ENCODE measurements around the gene LCLAT1.

The LCLAT1 gene

DNA sequence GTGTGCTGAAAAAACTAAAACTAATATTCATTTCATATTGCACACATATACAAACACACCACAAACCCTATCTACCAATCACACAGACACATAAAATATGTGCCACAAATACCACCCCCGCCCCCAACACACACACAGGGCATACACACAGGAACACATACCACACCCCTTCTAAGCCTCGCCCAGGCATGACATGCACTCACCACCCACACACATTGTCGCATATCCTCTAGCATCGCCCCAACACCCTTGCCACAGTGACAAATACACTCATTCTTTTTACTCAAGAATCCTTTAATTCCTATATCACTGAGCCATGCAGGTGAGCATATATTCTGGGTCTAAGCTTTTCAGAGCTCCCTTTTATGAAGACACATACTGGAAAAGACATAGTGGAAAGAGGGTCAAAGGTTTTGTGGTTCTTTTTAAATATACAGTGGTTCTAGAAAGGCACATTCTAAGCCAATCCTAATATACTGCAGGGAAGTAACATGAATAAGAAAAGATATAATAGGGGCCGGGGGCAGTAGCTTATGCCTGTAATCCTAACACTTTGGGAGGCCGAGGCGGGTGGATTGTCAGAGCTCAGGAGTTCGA, 24.5 kb upstream of the LCLAT1 start:
- peak; percentile 22 for DNase-seq (ENCODE audit: low read depth)

DNA sequence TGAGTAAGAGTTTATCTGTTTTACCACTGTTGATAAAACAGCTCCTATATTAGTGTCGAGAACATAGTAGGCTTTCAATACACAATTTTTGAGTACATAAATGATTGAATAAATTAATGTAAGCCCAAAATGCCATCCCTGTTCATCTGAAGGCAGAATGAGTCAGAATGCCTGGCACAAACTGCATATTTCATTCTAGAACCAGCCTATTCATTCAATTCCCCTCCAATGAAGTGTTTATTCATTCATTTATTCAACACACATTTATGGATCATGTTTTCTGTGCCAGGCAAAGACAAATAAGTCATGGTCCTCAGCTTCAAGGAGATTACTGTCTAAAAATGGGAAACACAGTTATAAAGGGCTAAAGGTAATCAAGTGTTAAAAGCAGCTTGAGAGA, 22.8 kb upstream of the LCLAT1 start:
- no peak for DNase-seq (ENCODE audit: low read depth)

GRCh38 chr2:30425326-30425725, 21.7 kb upstream of the LCLAT1 start:
- DNase-seq (ENCODE audit: low read depth) = no peak

DNA sequence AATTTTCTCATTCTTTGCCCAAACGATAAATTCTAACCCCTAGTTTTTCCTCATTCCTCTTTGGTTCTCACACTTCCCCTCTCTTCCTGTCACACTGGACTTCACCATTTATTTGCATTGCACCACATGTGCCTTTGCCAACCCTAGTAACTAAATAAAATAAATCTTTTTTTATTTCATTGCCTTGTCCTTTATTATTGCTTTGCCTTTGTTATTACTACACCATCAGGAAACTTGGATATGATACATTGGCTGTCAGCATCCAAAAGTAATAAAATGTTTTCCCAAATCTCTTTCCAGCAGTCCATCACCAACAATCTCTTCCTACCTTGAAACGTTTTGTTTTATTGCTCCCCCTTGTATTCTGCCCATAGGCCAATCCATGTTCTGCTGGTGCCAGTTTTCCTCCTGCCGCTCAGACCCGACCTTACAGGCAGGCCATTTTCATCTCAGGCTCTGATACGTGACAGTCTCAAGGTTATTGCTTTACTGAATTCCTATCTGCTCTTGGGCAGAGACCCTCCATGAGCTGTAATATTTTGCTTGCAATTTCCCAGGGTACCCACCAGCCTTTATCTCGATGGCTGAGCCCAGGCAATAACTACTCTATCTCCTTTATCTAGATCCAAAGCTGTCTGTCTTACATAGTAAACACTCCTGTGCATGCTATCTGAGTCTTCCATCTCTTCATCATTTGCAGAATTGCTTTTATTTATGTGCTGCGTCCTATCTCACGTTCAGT, 19.3 kb upstream of the LCLAT1 start:
- no peak for DNase-seq (ENCODE audit: low read depth)

DNA sequence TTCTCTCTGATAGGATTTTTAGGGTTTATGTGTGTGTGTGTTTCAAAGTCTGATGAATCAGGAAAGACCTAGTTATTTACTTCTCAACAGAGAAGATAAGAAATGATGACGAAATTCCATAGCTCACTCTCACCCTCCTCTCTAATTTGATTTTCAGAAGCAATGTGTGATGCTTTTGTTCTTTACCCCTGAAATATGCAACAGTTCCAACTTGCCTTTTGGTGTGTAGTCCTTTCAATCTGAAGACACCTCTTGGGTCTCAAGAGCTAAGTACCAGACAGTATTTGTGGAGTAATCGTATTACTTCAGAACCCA, 18.7 kb upstream of the LCLAT1 start:
- no peak for DNase-seq (ENCODE audit: low read depth)

- DNase-seq (ENCODE audit: low read depth) = no peak
These were observed 18.1 kb upstream of the LCLAT1 start for GRCh38 chr2:30428827-30429461.

DNA sequence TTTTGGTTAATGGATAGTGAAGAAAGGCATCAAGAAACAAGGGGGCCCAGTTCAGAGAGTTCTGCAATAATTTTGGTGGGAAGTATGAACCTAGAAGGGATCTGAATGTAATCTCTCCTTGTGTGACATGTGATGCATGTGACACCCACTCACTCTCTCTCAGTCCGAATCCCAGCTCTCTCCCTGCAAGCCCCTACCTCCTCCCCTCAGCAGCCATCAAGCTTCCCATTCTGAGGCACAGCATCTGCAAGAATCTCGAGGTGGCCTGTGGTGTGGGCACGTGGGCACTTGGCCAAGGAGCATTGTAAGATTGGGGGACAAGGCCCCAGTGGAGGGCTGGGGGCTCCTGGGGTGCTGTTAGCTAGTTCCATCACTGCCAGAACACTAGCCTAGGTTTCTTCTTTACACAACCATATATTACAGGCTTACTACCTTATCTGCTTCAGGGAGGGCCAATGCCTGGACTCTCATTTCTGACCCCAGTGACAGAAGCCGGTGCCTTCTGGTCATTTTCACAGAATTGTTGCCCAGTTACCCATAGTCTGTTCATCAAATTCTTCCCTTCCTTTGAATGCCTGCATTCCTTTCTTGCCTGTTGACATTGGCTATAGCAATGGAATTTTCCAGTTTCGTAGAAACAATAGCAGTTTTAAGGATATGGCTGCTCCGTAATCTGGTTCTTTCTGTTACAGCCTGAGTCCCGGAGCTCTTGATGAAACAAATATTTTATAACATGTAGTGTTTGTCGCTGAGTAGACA, 13.3 kb upstream of the LCLAT1 start:
- no peak for DNase-seq (ENCODE audit: low read depth)

DNA sequence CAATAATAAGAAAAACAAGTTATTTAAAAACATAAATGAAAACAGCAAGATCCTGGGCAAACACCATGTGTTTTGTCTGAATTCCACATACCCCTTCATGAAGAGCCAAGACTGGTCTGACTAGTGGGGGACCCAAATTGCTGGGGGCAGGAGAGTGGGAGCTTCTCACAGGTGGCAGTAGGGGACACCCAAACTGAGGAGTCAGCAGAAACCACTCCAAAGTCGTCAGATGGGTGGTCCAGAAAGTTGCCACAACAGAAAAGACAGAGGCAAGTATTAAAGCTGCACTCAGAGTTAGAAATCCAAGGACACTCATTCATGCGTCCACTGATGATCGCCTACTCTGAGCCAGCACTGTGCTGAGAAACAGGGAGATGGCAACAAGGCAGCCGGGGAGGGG, 12.3 kb upstream of the LCLAT1 start:
- DNase-seq (ENCODE audit: low read depth) = no peak

- no peak for DNase-seq (ENCODE audit: low read depth)
These were observed 10.1 kb upstream of the LCLAT1 start for GRCh38 chr2:30436859-30437435.

DNA sequence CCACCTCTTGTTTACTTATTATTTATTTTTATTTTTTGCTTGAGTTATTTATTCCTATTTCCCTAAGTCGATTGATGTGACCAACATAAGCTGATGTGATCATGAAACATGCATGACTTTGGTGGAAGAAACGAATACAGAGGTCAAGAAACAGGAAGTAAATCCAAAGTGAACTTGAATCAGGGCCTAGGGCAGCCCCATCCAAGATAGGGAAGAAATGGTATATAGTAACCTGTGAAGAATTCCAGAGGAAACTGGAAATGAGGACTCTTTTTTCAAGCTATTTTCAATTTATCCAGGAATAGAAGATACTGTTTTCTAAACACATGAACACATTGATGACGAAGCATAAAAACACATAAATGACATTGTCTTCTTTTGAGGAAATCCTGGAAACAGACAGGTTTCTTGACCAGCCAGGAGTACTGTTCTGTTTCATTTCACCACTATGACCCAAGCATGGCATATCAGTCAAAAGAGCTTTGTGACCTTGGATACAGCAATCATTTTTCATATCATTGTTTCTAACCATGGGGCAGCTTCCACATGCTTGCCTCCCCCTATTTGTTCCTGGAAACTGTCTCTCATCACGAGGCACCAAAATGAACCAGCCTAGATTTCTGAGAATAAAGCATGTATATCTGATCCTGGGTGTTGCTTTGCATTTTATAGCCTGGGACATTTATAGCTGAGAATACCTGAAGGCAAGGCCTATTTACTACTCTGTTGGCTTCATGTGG, 9.1 kb upstream of the LCLAT1 start:
- DNase-seq (ENCODE audit: low read depth) = no peak

GRCh38 chr2:30439296-30439695, 7.8 kb upstream of the LCLAT1 start:
- DNase-seq (ENCODE audit: low read depth) = no peak

DNA sequence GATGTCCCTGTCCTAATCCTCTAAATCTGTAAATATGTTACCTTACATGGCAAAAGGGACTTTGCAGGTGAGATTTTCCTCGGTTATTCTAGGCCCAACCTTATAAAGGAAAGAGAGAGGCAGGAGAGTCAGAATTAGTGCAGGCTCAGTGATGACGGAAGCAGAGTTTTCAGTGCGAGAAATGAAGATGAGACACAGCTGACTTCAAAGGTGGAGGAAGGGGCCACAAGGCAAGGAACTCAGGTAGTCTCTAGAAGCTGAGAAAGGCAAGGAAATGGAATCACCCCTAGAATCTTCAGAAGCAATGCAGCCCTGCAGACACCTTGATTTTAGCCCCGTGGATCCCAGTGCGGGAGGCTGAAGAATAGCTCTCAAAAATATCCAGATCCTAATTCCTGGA, 7.2 kb upstream of the LCLAT1 start:
- DNase-seq (ENCODE audit: low read depth) = no peak

DNA sequence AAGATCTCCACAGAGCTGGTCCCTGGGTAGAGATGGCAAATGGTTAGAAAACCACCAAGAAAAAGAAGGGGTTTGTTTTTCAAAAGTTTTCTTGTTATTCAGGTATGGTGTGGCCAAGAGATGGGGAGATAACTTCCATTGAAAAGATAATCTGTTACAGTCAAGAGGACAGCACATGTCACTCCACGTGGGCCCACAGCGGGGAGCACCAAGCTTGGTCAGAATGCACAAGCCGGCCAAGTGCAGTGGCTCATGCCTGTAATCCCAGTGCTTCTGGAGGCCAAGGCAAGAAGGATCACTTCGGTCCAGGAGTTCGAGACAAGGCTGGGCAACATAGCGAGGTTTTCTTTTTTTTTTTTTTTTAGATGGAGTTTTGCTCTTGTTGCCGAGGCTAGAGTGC, 6.0 kb upstream of the LCLAT1 start:
- DNase-seq (ENCODE audit: low read depth) = no peak

DNA sequence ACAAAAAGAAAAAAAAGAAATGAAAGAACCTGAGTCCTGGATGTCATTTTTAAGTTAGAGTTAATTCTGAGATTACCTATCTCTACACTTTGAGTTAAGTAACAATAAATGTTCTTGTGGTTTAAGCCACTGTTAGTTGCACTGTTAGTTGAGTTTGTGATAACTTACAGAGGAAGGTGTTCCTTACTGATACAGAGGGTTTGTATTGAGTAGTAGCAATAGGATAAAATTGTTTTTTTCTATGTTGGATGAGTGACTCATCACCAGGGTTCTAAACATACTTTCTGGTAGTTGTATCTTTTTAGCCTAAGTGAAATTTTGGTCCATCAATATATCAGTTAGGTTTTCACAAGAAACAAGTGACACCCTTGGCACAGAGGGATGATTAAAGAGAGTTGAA, 4.0 kb upstream of the LCLAT1 start:
- no peak for DNase-seq (ENCODE audit: low read depth)

- DNase-seq (ENCODE audit: low read depth) = no peak
These were observed 2.8 kb upstream of the LCLAT1 start for GRCh38 chr2:30444273-30444672.

- no peak for DNase-seq (ENCODE audit: low read depth)
These were observed 1.7 kb upstream of the LCLAT1 start for GRCh38 chr2:30445266-30445821.

DNA sequence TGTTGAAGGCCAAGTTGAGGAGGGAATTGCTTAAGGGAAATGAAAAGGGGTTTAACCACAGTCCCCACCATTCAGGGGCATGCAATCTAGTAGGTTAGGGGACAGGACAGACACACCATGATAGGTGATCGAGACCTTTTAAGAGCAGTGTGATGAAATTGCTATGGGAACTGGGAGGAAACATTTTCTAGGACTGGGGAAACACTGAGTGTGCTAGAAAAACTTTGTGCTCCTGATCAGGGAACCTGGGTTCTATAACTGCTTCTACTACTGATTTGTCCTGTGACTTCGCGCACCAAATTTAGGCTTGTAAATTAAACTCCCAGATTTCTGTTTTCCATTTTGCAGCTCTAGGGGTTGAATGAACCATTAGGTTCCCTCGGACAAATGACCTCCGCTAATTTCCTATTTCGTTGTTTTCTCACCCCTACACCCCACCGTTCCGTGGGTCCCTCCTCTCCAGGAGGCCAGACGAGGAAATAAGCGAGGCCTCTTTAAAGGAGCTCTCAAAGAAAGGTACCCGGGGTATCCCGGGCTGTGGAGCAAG, 371 bp upstream of the LCLAT1 start:
- no peak for DNase-seq (ENCODE audit: low read depth)

- DNase-seq (ENCODE audit: low read depth) = no peak
These were observed 1.3 kb downstream of the LCLAT1 start for GRCh38 chr2:30448308-30448707.

GRCh38 chr2:30448866-30449265, 1.8 kb downstream of the LCLAT1 start:
- no peak for DNase-seq (ENCODE audit: low read depth)

- no peak for DNase-seq (ENCODE audit: low read depth)
These were observed 3.0 kb downstream of the LCLAT1 start for GRCh38 chr2:30450025-30450424.

DNA sequence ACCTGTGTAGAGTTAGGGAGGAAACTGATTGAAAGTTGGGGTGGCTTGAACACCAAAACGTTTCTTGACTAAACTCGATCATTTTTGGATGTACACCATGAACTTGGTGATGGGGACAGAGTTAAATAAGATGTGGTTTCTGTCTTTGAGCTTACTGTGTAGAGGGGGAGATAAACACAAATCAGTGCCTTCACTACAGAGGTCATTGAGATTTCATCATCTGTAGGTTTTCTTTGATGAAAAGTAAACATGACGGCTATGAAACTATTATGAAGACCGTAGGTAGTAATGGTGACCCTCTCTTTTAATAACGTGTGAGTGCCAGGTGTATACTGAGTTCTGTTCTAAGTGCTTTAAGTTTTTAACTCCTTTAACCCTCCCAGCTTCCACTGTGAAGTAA, 6.5 kb downstream of the LCLAT1 start:
- DNase-seq (ENCODE audit: low read depth) = no peak

All from ELR (cell line).